GM18951 (cell line): ENCODE results near the gene G0S2.

Experiments used
- POLR2A ChIP-seq: IDR thresholded peaks from 4 replicates; pipeline ENCODE4 v1.6.1; 2011; ENCODE audit warnings: mild to moderate bottlenecking; ENCODE audit not compliant: insufficient read length, insufficient read depth; ENCODE audit errors: extremely low read depth
- in situ Hi-C: fragments of 300-500 bp; cut with MboI; formaldehyde crosslinking; loops from one replicate; pipeline ENCODE4 v1.12.0; 2022; ENCODE audit warnings: low sequenced_read_pairs, mixed read lengths, inconsistent platforms; ENCODE audit not compliant: unreplicated experiment

The G0S2 gene, protein sequence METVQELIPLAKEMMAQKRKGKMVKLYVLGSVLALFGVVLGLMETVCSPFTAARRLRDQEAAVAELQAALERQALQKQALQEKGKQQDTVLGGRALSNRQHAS

DNA sequence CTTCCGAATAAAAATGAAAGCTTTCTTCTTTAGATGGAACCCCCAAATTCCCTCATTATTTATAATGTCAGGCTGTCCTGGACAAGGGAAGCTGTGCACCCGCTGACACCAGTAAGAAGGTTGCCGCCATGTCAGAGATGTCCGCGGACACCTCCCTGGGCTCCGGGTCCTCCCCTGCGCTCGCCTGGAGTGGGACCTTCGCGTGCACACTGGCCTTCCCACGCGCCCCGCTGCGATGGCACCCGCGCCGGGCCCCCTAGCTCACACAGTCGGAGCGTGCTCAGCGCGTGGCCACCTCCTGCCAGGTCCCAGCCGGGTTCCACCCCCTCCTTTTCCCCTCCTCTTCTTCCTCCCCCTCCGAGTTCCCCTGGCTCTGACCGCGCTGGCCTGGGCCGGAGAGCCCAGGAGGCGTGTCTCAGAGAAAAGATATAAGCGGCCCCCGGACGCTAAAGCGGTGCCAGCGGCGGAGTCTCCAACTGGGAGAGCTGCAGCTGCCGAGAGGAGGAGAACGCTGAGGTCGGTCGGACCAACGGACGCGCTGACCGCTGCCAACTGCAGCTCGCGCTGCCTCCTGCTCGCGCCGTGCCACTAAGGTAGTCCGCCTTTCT is at the start of gene G0S2:
G0S2 (plus strand) TSS at position 456 of the 608 bp plus-strand sequence. CDS start 273 bp downstream, outside the sequence.
- in situ Hi-C loops = no loop called here
- TF ChIP-seq POLR2A = no peak

DNA sequence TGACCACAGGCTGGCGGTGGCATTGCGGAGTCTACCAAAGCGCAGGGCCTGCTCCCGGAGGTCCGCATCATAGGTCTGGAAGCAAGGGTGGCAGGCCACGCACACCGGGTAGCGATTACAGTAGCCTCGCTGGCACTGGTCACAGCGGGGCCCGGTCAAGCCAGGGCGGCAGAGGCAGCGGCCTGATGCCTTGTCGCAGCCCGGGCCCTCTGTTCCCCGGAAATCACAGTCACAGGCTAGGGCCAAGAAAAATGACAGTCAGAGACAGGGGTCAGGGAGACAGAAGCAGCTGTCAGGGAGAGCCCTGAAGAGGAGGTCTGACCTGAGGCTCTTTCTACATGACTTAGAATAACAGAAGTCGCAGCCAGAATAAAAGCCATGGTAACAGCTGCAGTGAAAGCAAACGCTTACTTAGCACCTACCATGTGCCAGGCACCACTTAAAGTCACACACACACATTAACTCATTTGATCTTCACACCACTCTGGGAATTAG is 49.4 kb upstream of the G0S2 start:
- in situ Hi-C loops = no loop called here
- TF ChIP-seq POLR2A = no peak

DNA sequence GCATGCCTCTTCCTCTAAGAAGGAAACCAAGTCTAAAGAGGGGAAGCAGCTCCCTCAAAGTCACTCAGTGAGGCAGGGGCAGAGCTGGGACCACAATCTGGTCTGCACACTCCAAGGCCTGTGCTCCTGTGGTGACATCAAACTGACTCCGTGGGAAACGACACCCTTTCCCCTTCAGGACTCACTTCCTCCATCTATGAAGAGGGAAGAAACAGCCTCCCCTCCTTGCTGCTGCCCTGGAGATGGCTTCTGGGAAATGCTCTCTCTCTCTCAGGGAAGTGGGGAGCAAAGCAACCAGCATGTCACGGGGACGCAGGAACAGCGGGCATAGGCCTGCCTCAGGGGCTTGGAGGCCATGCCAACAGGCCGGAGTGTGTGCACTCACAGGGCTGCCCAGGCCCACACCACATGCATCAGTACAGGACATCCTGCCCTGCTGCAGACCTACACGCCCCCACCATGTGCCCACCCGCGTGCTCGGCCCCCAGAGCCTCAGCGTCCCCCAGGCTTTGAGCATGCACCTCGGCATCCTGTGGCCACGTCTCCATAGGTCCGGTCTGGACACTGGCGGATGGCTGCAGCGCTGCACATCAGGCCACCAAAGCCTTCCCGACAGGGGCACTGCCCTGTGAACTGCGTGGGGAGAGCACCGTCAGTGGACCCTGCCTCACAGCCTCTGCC is 48.7 kb upstream of the G0S2 start:
- in situ Hi-C loops = no loop called here
- TF ChIP-seq POLR2A = no peak

DNA sequence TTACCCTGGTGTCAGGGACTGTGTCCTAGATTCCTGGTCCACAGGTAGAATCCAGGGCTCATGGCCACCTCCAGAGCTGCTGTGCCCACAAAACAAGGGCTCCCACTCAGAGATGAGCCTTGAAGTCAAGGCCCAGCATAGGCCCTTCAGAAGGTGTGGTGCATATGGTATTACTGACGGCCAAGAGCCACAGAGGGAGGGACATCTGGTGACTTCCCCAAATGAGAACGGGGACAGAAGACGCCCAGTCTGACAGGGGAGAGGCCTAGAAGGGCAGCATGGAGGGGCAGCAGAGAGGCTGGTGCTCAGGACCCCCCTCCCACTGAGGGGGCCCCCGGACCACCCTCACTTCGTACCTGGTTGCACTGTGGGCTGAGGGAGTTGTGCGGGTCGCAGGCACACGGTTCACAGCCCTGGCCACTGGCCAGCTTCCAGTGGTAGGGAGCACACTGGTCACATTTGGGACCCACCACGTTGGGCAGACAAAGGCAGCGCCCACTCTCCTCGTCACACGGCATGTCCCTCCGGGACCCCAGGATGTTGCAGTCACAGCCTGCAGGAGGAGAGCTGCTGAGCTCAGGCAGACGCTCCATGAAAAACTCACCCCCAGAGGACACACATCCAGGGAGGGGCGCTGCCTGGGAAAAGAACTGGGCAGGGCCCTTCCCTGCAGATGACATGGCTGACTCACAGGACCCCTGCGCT is 48.0 kb upstream of the G0S2 start:
- no peak for TF ChIP-seq POLR2A
- in situ Hi-C loops = no loop called here

DNA sequence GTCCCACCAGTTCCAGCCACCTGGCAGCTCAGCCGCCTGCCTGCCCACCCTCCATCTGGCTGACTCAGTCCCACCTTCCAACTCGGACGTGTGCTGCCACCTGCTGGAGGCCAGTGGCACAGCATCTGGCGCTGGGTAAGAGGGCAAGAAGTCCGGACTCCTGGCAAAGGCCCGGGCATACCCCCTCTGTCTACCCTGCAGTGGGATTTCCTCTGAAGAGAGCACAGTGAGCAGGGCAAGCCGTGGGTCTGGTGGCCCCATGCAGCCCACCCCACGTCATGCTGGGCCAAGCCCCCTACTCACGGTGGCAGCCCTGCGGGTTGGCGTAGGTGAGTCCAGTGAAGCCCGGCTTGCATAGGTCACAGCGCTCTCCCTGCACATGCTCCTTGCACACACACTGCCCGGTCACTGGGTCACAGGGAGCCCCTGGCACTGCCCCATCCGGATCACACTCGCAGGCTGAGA is 47.4 kb upstream of the G0S2 start:
- no peak for TF ChIP-seq POLR2A

DNA sequence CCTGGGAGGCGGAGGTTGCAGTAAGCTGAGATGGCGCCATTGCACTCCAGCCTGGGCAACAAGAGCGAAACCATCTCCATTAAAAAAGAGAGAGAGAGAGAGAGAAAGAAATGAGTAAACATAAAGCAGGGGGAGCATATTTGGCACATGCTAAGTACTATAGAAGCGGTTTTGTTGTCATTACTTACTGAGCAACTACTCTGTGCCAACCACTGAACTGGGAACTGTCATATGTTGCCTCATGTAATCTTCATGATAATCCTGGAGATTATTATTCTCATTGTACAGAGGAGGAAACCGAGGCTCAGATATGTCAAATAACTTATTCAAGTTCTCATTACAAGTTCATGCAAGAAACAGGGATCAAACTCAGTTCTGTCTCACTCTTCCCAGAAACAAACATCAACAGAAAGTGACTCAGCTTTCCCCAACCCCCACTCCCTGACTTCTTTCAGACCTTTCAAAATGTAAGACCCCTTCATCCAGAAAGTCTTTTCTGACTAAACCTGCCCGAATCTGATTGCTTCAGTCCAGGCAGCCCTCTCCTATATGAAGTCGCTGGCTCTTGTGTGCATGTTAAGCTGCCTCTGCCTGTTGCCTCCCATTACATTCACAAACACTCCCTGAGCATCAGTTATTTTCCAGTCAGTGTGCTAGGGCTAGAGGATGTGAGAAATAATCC is 46.5 kb upstream of the G0S2 start:
- no peak for TF ChIP-seq POLR2A
- in situ Hi-C loops = no loop called here

More for the DNA sequence above, 47.4 kb upstream of the G0S2 start:
- in situ Hi-C loops = no loop called here

DNA sequence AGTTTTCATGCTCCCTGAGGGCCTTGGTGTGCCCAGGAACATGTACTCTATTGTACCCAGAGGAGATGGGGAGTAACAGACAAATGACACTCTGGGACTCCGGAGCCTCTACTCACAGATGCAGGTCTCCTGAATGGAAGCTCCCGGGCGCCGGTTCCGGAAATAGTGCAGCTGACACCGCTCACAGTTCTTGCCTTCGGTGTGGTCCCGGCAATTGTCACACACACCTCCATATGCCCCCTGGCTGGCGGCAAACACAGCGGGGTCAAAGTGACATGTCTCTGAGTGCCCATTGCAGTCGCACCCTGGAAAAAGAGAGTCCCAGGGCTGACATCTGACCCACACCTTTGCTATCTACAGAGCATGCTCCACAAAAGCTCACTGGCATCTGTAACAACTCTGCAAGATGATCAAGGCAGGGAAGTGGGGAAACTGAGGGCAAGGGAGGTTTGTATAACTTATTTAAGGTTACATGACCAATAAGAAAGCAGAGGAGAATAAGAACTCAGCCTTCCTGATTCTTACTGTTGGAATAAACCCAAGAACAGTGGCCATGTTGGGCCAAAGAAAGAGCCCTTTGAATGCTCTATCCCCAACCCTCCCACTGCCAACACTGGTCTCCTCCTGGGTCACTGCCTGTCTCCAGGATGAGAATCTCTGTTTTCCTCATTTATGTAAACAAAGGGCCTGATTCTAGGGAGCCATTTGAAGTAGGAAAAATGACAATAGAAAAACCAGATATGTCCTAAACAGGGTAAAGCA is 45.4 kb upstream of the G0S2 start:
- no peak for TF ChIP-seq POLR2A
- in situ Hi-C loops = no loop called here

DNA sequence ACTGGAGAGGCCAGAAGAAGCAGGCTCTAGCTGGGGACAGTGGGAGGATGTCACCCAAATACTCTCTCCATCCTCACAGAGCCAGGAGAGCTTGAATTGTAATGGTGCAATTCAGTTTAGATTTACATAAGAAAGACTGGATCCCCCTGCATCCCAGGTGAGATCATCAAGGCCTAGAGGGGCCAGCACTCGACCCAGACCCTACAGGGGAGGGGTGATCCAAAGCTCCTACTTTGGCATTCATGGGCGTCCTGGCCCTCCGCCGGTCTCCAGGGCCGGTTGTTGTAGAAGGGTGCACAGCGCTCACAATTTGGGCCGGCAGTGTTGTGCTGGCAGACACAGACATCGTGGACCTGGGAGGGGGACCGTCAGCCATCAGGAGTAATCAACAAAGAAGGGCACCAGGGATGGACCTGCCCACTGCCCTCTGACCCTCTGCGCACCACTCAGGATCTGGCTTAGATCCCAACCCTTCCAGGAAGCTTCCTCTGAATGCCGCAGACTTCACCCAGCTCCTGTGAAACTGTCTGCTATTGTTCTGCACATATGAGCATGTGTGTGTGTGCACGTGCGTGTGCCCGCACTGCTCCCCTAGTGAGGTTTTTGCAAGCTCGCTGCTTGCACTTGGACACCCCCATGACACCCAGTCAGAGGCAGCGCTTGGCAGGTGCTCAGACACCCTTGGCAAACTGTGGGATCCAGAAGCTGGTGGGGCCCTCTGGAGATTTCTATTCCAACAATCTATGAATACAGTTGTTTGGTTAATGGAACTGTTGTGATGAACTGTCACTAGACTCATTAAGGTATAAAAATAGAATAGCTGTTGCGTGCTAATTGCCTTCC is 44.6 kb upstream of the G0S2 start:
- no peak for TF ChIP-seq POLR2A
- in situ Hi-C loops = no loop called here

DNA sequence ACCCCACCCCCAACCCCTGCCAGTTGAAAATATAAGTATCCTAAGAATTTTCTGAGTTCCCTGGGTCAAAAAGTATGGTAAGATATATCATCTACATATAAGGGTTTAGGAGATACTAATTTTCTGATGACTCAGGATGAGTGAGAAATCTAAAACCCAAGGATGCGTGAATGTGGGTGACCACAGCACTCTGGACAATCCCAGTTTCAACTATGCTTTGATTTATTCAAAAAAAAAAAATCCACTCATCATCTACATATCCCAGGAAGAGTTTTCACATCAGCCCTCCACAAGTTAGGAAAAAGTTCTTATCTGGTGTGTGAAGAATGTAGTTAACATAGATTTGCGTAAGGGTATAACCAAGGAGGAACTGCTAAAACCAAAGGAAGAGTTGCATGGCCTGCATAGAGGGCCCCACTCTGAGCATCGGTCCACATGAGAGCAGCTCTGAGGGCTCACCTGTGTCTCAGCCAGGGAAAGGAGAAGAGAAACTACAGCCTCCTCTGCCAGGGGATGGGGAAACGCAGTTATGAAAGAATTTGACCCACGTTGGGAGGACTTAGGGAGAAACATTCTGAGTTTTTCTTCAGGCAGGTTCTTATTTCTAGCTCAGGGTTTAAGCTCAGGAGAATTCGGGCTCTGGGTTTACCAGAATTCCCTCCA is 41.7 kb upstream of the G0S2 start:
- in situ Hi-C loops = no loop called here

DNA sequence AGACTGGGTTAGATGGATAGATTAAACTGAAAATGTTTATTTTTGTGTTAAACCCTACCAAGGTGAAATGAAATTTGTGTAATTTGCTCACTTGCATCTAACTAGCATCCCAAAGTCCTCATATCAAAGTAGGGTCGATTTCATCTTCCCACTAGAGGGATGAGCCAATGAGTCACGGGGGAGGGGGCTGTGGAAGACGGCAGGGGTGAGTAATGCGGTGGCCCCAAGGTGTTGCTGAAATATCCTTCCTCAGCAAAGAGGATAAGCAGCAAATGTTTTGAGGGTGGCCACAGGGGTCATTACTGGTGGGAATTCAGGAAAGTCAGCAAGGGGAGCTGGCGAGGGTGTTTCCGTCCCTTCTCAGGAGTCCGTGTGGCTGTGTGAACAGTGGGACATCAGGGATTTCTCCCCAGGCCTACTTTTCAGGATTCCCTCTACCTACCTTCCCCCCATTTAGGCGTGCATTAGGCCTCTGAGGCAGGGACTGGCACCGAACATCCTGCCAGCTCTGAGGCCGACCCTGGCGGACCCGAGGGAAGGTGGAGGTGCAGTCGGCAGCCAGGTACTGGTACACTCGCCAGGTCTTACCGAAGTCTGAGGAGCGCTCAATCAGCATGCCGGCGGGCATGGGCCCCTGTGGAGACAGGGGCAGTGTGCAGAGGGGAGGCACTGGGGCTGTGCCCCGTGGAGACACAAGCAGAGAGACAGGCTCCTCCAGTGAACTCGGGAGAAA is 41.0 kb upstream of the G0S2 start:
- TF ChIP-seq POLR2A = no peak
- in situ Hi-C loops = no loop called here

More for the DNA sequence above, 41.7 kb upstream of the G0S2 start:
- no peak for TF ChIP-seq POLR2A
